ENCODE results near the gene AP3D1. TPM values are rescaled to one million over a fixed set of nuclear protein-coding genes. Genes with fewer than 3 reads are reported as not detected.
A peak's percentile ranks its signal among the peaks of the same experiment; 100 is the strongest.

Gene AP3D1
- total and polyA plus RNA-seq, 9 of the 15 experiments (the other 6 are each of a cell fraction or from before 2014, with no cell fraction given) = 1.2 to 86.1 (median 35.9) TPM

GRCh38 chr19:2118438-2118837, 32.9 kb downstream of the AP3D1 start:
- no peaks in the 10 kb centered on the region for H3K79me2 ChIP-seq (ENCODE audit: control insufficient read depth, insufficient read depth, low read length)
- no peaks in the 10 kb centered on the region for H3K9me1 ChIP-seq (ENCODE audit: control insufficient read depth, insufficient read depth, low read length)
- DNase-seq (ENCODE audit: extremely low read depth in 1 of 4, low spot score in 3 of 4) = no peak
- no peak overlapping the region for H3K4me2 ChIP-seq (ENCODE audit: insufficient read depth, low read length)
- ChIA-PET POLR2A (interaction anchor here (0.6 to 0.7 kb wide), 2 partner anchors 37 to 127 kb away, joined by 3 read pairs; no protein-coding TSS in a partner anchor), CTCF (ENCODE audit: low intra/inter-chr PET ratio) (no interaction called here)
- FAIRE-seq = no peak
- BruUV-seq (replicated peaks) = no TSS peak
- H3K27ac ChIP-seq (ENCODE audit: extremely low read depth, low read depth, low read length) = no peak overlapping the region
- peaks cover 0 to 19% of the 10 kb centered on the region in 2 experiments; a peak in 1 of 5 replicates for H3K4me1 ChIP-seq (replicated peaks in 1 of 2; ENCODE audit: control insufficient read depth in 2 of 2, insufficient read depth in 2 of 2, low read length in 2 of 2)
- no peaks in the 10 kb centered on the region for H3K9me3 ChIP-seq (replicated peaks; ENCODE audit: control insufficient read depth, insufficient read depth, low read depth, low read length)
- H4K20me1 ChIP-seq (replicated peaks; ENCODE audit: control insufficient read depth, insufficient read depth, low read length) = peaks cover 4% of the 10 kb centered on the region; the same call in 1 of the 2 replicates
- intact Hi-C loops (cut with micrococcal nuclease) (no loop called here), in situ Hi-C loops (cut with MboI) (no loop called here)
- H2AFZ ChIP-seq (ENCODE audit: low read depth, low read length) = no peak overlapping the region
- ATAC-seq = no peak
- H3K27me3 ChIP-seq (ENCODE audit: control insufficient read depth in 2 of 2, insufficient read depth in 2 of 2, low read length in 2 of 2) = no peaks in the 10 kb centered on the region; a peak in 1 of 5 replicates
- peaks cover 96% of the 10 kb centered on the region; the same call in 2 of the 3 replicates for H3K36me3 ChIP-seq (ENCODE audit: control insufficient read depth, insufficient read depth, low read length)
- H3K4me3 ChIP-seq = no peak overlapping the region
- 89% methylated on average over 17 of the region's 18 CpGs for WGBS (ENCODE audit: insufficient coverage, low coverage, missing lambda C conversion rate)
- TF ChIP-seq DIDO1 (tag; IDR thresholded peaks at IDR 0.05; ENCODE audit: low read depth) (no peak), POLR2G (IDR thresholded peaks at IDR 0.05; ENCODE audit: low read depth, low read length) (0 out of 2 replicates have a peak, but pooled peaks have one; percentile 53)
- H3K9ac ChIP-seq (ENCODE audit: insufficient read depth in 1 of 2, low read depth in 2 of 2, low read length in 2 of 2) = no peak overlapping the region; a peak in 1 of 4 replicates

- no peak for FAIRE-seq
- H3K36me3 ChIP-seq (ENCODE audit: control insufficient read depth, insufficient read depth, low read length) = peaks cover 95% of the 10 kb centered on the region; the same call in 2 of the 3 replicates
- no peak for TF ChIP-seq NFATC3 (IDR thresholded peaks at IDR 0.05)
- no peak for TF ChIP-seq CBX5 (IDR thresholded peaks at IDR 0.05; ENCODE audit: borderline replicate concordance, low read depth)
- no peak for TF ChIP-seq TEAD1 (CRISPR knock-in tag; IDR thresholded peaks at IDR 0.05)
- TF ChIP-seq KAT2B (IDR thresholded peaks at IDR 0.05; ENCODE audit: low read depth, low read length) = no peak
- TF ChIP-seq, protein P1, sequence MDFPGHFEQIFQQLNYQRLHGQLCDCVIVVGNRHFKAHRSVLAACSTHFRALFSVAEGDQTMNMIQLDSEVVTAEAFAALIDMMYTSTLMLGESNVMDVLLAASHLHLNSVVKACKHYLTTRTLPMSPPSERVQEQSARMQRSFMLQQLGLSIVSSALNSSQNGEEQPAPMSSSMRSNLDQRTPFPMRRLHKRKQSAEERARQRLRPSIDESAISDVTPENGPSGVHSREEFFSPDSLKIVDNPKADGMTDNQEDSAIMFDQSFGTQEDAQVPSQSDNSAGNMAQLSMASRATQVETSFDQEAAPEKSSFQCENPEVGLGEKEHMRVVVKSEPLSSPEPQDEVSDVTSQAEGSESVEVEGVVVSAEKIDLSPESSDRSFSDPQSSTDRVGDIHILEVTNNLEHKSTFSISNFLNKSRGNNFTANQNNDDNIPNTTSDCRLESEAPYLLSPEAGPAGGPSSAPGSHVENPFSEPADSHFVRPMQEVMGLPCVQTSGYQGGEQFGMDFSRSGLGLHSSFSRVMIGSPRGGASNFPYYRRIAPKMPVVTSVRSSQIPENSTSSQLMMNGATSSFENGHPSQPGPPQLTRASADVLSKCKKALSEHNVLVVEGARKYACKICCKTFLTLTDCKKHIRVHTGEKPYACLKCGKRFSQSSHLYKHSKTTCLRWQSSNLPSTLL (IDR thresholded peaks at IDR 0.05) = no peak
- no peak for TF ChIP-seq RFX5 (IDR thresholded peaks at IDR 0.05; ENCODE audit: low read depth, low read length)
- TF ChIP-seq, protein P2, sequence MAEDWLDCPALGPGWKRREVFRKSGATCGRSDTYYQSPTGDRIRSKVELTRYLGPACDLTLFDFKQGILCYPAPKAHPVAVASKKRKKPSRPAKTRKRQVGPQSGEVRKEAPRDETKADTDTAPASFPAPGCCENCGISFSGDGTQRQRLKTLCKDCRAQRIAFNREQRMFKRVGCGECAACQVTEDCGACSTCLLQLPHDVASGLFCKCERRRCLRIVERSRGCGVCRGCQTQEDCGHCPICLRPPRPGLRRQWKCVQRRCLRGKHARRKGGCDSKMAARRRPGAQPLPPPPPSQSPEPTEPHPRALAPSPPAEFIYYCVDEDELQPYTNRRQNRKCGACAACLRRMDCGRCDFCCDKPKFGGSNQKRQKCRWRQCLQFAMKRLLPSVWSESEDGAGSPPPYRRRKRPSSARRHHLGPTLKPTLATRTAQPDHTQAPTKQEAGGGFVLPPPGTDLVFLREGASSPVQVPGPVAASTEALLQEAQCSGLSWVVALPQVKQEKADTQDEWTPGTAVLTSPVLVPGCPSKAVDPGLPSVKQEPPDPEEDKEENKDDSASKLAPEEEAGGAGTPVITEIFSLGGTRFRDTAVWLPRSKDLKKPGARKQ (CRISPR knock-in tag; IDR thresholded peaks at IDR 0.05) = no peak
- TF ChIP-seq JUND (IDR thresholded peaks at IDR 0.05; ENCODE audit: borderline replicate concordance, low read depth, low read length) = no peak
- TF ChIP-seq JUND (tag; IDR thresholded peaks at IDR 0.05; ENCODE audit: borderline replicate concordance, low read depth, low read length) = no peak
Observed at GRCh38 chr19:2117215-2117960, 34.0 kb downstream of the AP3D1 start.

More at GRCh38 chr19:2117215-2117960, 34.0 kb downstream of the AP3D1 start:
- H3K9me3 ChIP-seq (replicated peaks; ENCODE audit: control insufficient read depth, insufficient read depth, low read depth, low read length) = no peaks in the 10 kb centered on the region
- no peaks in the 10 kb centered on the region for H3K9me1 ChIP-seq (ENCODE audit: control insufficient read depth, insufficient read depth, low read length)
- H3K27ac ChIP-seq (ENCODE audit: extremely low read depth, low read depth, low read length) = no peak overlapping the region
- intact Hi-C loops (cut with micrococcal nuclease) (no loop called here), in situ Hi-C loops (cut with MboI) (no loop called here)
- no peak overlapping the region for H3K4me3 ChIP-seq
- 96% methylated on average over 26 of the region's 27 CpGs for WGBS (ENCODE audit: insufficient coverage, low coverage, missing lambda C conversion rate)
- peaks cover 4% of the 10 kb centered on the region; the same call in 1 of the 2 replicates for H4K20me1 ChIP-seq (replicated peaks; ENCODE audit: control insufficient read depth, insufficient read depth, low read length)
- POLR2A ChIA-PET = interaction anchor here (1.2 kb wide), 1 partner anchor 41 kb away, joined by 4 read pairs; no protein-coding TSS in a partner anchor
- no peaks in the 10 kb centered on the region for H3K79me2 ChIP-seq (ENCODE audit: control insufficient read depth, insufficient read depth, low read length)
- no peak overlapping the region for H3K4me2 ChIP-seq (ENCODE audit: insufficient read depth, low read length)
- ATAC-seq (no peak), DNase-seq (ENCODE audit: extremely low read depth in 1 of 4, low spot score in 3 of 4) (no peak)
- CTCF ChIA-PET (ENCODE audit: low intra/inter-chr PET ratio) = no interaction called here
- peaks cover 0 to 21% of the 10 kb centered on the region in 2 experiments; a peak in 1 of 5 replicates for H3K4me1 ChIP-seq (replicated peaks in 1 of 2; ENCODE audit: control insufficient read depth in 2 of 2, insufficient read depth in 2 of 2, low read length in 2 of 2)
- no TSS peak for BruUV-seq (replicated peaks)
- no peak overlapping the region for H3K9ac ChIP-seq (ENCODE audit: insufficient read depth in 1 of 2, low read depth in 2 of 2, low read length in 2 of 2)
- H3K27me3 ChIP-seq (ENCODE audit: control insufficient read depth in 2 of 2, insufficient read depth in 2 of 2, low read length in 2 of 2) = no peaks in the 10 kb centered on the region; a peak in 1 of 5 replicates
- H2AFZ ChIP-seq (ENCODE audit: low read depth, low read length) = no peak overlapping the region
